Panc1 (cell line): ENCODE results near the gene CATSPER3.

Experiments used
- CTCF ChIP-seq: fragments of 450-650 bp; IDR thresholded peaks from 2 replicates; pipeline ENCODE4 v1.5.1; 2017; ENCODE audit warnings: mild to moderate bottlenecking
- POLR2AphosphoS5 ChIP-seq: IDR thresholded peaks from 2 replicates; pipeline ENCODE4 v1.6.1; 2012; ENCODE audit warnings: mild to moderate bottlenecking, low read depth, low read length, moderate library complexity
- REST ChIP-seq, 2 experiments: IDR thresholded peaks; 2 replicates each; pipeline ENCODE4 v1.6.1; 2011 to 2012; ENCODE audit warnings: low read depth in 2 of 2, control low read depth in 1 of 2, low read length in 1 of 2, mild to moderate bottlenecking in 1 of 2, moderate library complexity in 1 of 2; ENCODE audit not compliant: insufficient read depth in 1 of 2
- SIN3A ChIP-seq: IDR thresholded peaks from 2 replicates; pipeline ENCODE4 v1.6.1; 2012; ENCODE audit warnings: low read depth, mild to moderate bottlenecking, low read length, moderate library complexity, borderline replicate concordance; ENCODE audit not compliant: insufficient read depth
- TCF7L2 ChIP-seq: IDR thresholded peaks from 2 replicates; pipeline ENCODE4 v1.6.1; 2011; ENCODE audit warnings: mild to moderate bottlenecking, low read depth, low read length, inconsistent platforms

GRCh38 chr5:135040333-135041144, 72.8 kb downstream of the CATSPER3 start:
- no peak for TF ChIP-seq REST (IDR thresholded peaks at IDR 0.05; ENCODE audit: insufficient read depth in 1 of 2, low read depth in 2 of 2, low read length in 1 of 2)
- no peak for TF ChIP-seq CTCF
- TF ChIP-seq TCF7L2, result no peak
- no peak for TF ChIP-seq POLR2AphosphoS5
- TF ChIP-seq SIN3A, result no peak
